ENCODE data around the gene STPG3.

Gene STPG3

GRCh38 chr9:137296670-137297664 lies 45.9 kb downstream of the STPG3 start:
- no peak for TF ChIP-seq CTCF (IDR thresholded peaks at IDR 0.05; ENCODE audit: borderline replicate concordance, control extremely low read depth, extremely low read depth, insufficient read depth, missing control alignments)
- in situ Hi-C loops (cut with MboI; ENCODE audit: low sequenced_read_pairs, unreplicated experiment) = loop anchor here (25.0 kb wide), 1 partner anchor 240 kb away; no protein-coding TSS in a partner anchor
- DNase-seq (ENCODE audit: low spot score) = no peak

GRCh38 chr9:137297966-137298365 lies 46.9 kb downstream of the STPG3 start:
- DNase-seq (ENCODE audit: low spot score) = no peak
- TF ChIP-seq CTCF (IDR thresholded peaks at IDR 0.05; ENCODE audit: borderline replicate concordance, control extremely low read depth, extremely low read depth, insufficient read depth, missing control alignments) = no peak
- in situ Hi-C loops (cut with MboI; ENCODE audit: low sequenced_read_pairs, unreplicated experiment) = loop anchor here (25.0 kb wide), 1 partner anchor 239 kb away; no protein-coding TSS in a partner anchor

DNA sequence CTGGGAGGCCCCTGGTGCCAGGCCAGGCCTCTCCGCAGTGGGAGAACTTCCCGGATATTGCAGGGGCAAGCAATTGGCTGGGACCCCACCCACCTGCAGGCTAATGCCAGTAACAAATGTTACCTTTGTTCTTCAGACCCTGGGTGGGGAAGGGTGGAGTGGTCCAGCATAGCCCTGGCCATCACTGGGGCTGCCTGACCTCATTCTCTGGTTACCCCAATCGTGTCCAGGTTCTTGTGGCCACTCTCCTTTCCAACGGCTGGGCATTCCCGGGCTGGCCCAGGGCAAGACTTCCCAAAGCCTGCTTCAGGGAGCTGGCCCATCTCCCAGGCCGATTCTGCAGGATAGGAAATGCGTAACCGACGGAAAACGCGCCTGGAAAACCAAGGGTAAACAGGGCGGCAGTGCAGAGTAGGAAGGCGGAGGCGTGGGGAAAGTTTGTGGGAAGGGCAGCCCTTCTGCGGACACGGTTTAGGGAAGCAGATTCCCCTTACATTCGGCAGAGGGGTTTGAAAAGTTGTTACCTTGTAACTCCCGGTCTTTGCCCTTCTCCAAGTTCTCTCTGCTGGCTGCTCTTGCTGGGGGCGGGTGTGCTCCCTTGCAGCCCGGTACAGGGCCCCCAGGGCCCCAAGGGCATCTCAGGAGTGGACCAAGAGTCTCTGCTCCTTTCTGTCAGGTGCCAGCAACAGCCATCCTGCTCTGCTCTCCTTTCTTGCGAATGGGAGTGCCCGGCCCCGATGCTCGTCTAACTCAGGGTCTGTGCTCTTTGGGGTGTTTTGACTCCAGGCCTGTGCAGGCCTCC lies 47.5 kb downstream of the STPG3 start:
- no peak for TF ChIP-seq CTCF (IDR thresholded peaks at IDR 0.05; ENCODE audit: borderline replicate concordance, control extremely low read depth, extremely low read depth, insufficient read depth, missing control alignments)
- no peak for DNase-seq (ENCODE audit: low spot score)
- in situ Hi-C loops (cut with MboI; ENCODE audit: low sequenced_read_pairs, unreplicated experiment) = loop anchor here (25.0 kb wide), 1 partner anchor 239 kb away; no protein-coding TSS in a partner anchor

DNA sequence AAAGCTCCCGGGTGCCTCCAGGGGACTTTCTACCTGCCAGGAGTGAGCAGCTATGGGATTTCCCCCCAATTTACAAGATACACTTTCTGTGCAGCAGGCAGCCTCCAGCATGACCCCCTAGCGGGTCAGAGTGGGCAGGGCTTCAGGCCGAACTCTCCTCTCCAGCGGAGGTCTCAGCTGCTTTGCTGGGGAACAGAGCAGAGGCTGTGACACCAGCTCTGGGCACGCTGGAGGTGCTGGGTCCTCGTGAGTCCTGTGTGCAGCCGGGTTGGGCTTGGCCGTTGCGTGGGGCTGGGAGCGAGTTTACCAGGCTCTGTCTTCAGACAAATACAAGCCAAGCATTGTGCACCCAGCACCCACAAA lies 48.1 kb downstream of the STPG3 start:
- TF ChIP-seq CTCF (IDR thresholded peaks at IDR 0.05; ENCODE audit: borderline replicate concordance, control extremely low read depth, extremely low read depth, insufficient read depth, missing control alignments) = no peak
- no peak for DNase-seq (ENCODE audit: low spot score)
- in situ Hi-C loops (cut with MboI; ENCODE audit: low sequenced_read_pairs, unreplicated experiment) = loop anchor here (25.0 kb wide), 1 partner anchor 238 kb away; no protein-coding TSS in a partner anchor

DNA sequence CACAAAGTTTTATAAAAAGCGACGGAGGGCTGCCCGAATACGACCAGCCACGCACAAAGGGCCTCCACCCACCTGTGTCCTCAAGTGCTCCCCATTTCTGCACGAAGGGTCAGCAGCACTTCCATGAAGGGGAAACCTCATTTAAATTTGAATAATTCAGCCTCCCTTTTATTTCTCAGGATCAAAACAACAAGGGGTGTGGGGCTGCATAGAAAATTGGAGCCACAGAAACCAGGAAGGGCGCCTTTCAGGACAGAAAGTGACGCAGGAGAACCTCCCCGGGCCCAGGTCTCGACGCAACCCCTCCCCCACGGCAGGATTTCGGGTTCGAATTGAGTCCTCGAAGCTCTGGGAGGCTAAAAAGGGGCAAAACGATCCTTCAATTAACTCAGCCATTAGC lies 48.9 kb downstream of the STPG3 start:
- no peak for DNase-seq (ENCODE audit: low spot score)
- no peak for TF ChIP-seq CTCF (IDR thresholded peaks at IDR 0.05; ENCODE audit: borderline replicate concordance, control extremely low read depth, extremely low read depth, insufficient read depth, missing control alignments)
- in situ Hi-C loops (cut with MboI; ENCODE audit: low sequenced_read_pairs, unreplicated experiment) = loop anchor here (25.0 kb wide), 1 partner anchor 237 kb away; no protein-coding TSS in a partner anchor

DNA sequence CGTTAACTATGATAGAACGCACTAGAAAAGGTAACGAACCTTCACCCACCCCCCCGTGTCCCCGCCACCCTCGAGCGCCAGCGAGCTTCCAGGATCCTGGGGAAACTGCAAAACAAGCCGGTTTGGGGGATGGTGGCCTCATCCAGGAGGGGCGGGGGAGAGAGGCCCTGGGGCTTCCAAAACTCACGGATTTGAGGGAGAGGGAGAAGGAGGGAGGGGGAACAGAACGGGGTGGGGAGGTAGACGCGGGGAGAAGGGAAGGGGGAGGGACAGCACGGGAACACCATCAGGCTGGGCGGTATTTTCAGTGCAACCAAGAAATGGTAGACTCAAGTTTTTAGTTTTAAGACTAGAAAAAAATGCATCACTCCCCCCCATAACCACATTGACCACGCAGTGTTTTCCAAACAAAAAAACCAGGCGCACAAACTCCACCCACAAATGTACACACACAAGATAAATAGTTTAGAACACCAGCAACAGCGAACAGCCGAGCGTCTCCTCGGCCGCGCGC lies 49.5 kb downstream of the STPG3 start:
- in situ Hi-C loops (cut with MboI; ENCODE audit: low sequenced_read_pairs, unreplicated experiment) = no loop called here
- no peak for TF ChIP-seq CTCF (IDR thresholded peaks at IDR 0.05; ENCODE audit: borderline replicate concordance, control extremely low read depth, extremely low read depth, insufficient read depth, missing control alignments)
- DNase-seq (ENCODE audit: low spot score) = no peak
